HepG2 (cell line): ENCODE results near the gene HCRT. TPM values are rescaled to one million over a fixed set of nuclear protein-coding genes. Genes with fewer than 3 reads are reported as not detected.
A peak's percentile ranks its signal among the peaks of the same experiment; 100 is the strongest.

Experiments
- ATM ChIP-seq: fragments of 450-650 bp; IDR thresholded peaks from 2 replicates; pipeline ENCODE4 v1.7.1; 2017; ENCODE audit warnings: mild to moderate bottlenecking, borderline replicate concordance
- CEBPZ ChIP-seq: IDR thresholded peaks from 2 replicates; pipeline ENCODE4 v1.6.1; 2012; ENCODE audit warnings: low read length, improper control_type of control experiment
- GATAD2A ChIP-seq: IDR thresholded peaks from 2 replicates; pipeline ENCODE4 v1.6.1; 2016
- KLF9 ChIP-seq: IDR thresholded peaks from 2 replicates; pipeline ENCODE4 v1.6.1; 2016; ENCODE audit warnings: low read depth
- NFE2L2 ChIP-seq: fragments of 150-350 bp; IDR thresholded peaks from 2 replicates; pipeline ENCODE4 v1.6.1; 2014; ENCODE audit warnings: low read length
- NFIB ChIP-seq: sonication (generic); formaldehyde crosslinking; IDR thresholded peaks from 2 replicates; pipeline ENCODE4 v1.9.0; 2021; ENCODE audit warnings: missing genetic modification reagents, mild to moderate bottlenecking, borderline replicate concordance
- NONO ChIP-seq, 2 experiments: fragments of 450-650 bp in 1 of 2; sonication (generic) in 1 of 2; formaldehyde crosslinking in 1 of 2; IDR thresholded peaks in 1 of 2; conservative IDR thresholded peaks in 1 of 2; 2 replicates each; pipeline versions ENCODE4 v1.6.1 to v1.8.0; 2017 to 2022; ENCODE audit warnings: mild to moderate bottlenecking in 1 of 2, missing genetic modification reagents in 1 of 2, moderate library complexity in 1 of 2
- RFXAP ChIP-seq: sonication (generic); formaldehyde crosslinking; IDR thresholded peaks from 2 replicates; pipeline ENCODE4 v1.4.0; 2020; ENCODE audit warnings: missing genetic modification reagents, borderline replicate concordance
- SMAD1 ChIP-seq: sonication (generic); formaldehyde crosslinking; IDR thresholded peaks from 2 replicates; pipeline ENCODE4 v1.4.0; 2020; ENCODE audit warnings: missing genetic modification reagents, low read depth, mild to moderate bottlenecking, borderline replicate concordance
- ZBTB33 ChIP-seq: sonication (generic); formaldehyde crosslinking; IDR thresholded peaks from 2 replicates; pipeline ENCODE4 v1.4.0; 2020; ENCODE audit warnings: missing genetic modification reagents
- ZBTB42 ChIP-seq: sonication (generic); formaldehyde crosslinking; IDR thresholded peaks from 2 replicates; pipeline ENCODE4 v1.5.0; 2020; ENCODE audit warnings: mild to moderate bottlenecking, missing genetic modification reagents
- ZBTB8A ChIP-seq: sonication (generic); formaldehyde crosslinking; IDR thresholded peaks from 2 replicates; pipeline ENCODE4 v1.4.0; 2020; ENCODE audit warnings: mild to moderate bottlenecking, low read depth, missing genetic modification reagents, borderline replicate concordance
- ZNF225 ChIP-seq: sonication (generic); formaldehyde crosslinking; IDR thresholded peaks from 2 replicates; pipeline ENCODE4 v1.4.0; 2020; ENCODE audit warnings: mild to moderate bottlenecking, missing genetic modification reagents
- ZNF30 ChIP-seq: sonication (generic); formaldehyde crosslinking; IDR thresholded peaks from 2 replicates; pipeline ENCODE4 v1.5.0; 2020; ENCODE audit warnings: mild to moderate bottlenecking, missing genetic modification reagents
- ZNF446 ChIP-seq: sonication (generic); formaldehyde crosslinking; IDR thresholded peaks from 2 replicates; pipeline ENCODE4 v1.5.0; 2020; ENCODE audit warnings: mild to moderate bottlenecking, missing genetic modification reagents
- polyA plus RNA-seq, 8 experiments: library from polyadenylated mRNA; depleted of rRNA in 3 of 8; stranded (reverse) in 7 of 8; unstranded in 1 of 8; fragments of >200 nt; fragmentation: Illumina TruSeq in 4 of 8; extraction: Trizol in 4 of 8; gene quantifications; 2 replicates each; pipeline versions ENCODE4 v1.2.1 to v1.2.3, GENCODE V29; 2011 to 2016; ENCODE audit warnings: low read depth in 4 of 8, missing spikeins in 1 of 8, mixed read lengths in 1 of 8; ENCODE audit not compliant: insufficient read depth in 1 of 8
- total RNA-seq, 5 experiments: library from RNA; depleted of rRNA; stranded (reverse); fragments of >200 nt; fragmentation: Illumina TruSeq; extraction: Trizol; gene quantifications; 2 replicates each; pipeline ENCODE4 v1.2.3, GENCODE V29; 2016; ENCODE audit warnings: low read depth in 1 of 5
- TF ChIP-seq, protein P1 (sequence below): sonication (generic); formaldehyde crosslinking; IDR thresholded peaks from 2 replicates; pipeline ENCODE4 v1.4.0; 2020; ENCODE audit warnings: mild to moderate bottlenecking, low read depth, missing genetic modification reagents
- TF ChIP-seq, protein P2 (sequence below): IDR thresholded peaks from 2 replicates; pipeline ENCODE4 v1.6.1; 2012; ENCODE audit warnings: inconsistent platforms

HCRT gene
- total and polyA plus RNA-seq, 2 of the 13 experiments (the other 11 are each of a cell fraction or from before 2014, with no cell fraction given) = not detected

GRCh38 chr17:42183741-42184711, 1.2 kb downstream of the HCRT start (continued):
- TF ChIP-seq CEBPZ (no peak), ATM (no peak), ZNF225 (CRISPR knock-in tag) (peak; percentile 85; the same call in 1 of the 2 replicates), RFXAP (CRISPR knock-in tag) (peak; percentile 93), GATAD2A (CRISPR knock-in tag) (no peak; the same call in none of the 2 replicates), NFE2L2 (no peak), NFIB (CRISPR knock-in tag) (peak; percentile 94; the same call in 1 of the 2 replicates), ZNF30 (CRISPR knock-in tag) (peak; percentile 96), ZBTB42 (CRISPR knock-in tag) (peak; percentile 86; the same call in 1 of the 2 replicates), SMAD1 (CRISPR knock-in tag) (0 out of 2 replicates have a peak, but pooled peaks have one; percentile 59), ZBTB8A (CRISPR knock-in tag) (no peak), ZNF446 (CRISPR knock-in tag) (peak; percentile 92; the same call in 1 of the 2 replicates), ZBTB33 (CRISPR knock-in tag) (peak; percentile 7), NONO (IDR thresholded peaks at IDR 0.05) (no peak), NONO (CRISPR knock-in tag; conservative IDR thresholded peaks at IDR 0.05) (peak; percentile 33; the same call in 1 of the 2 replicates), KLF9 (CRISPR knock-in tag) (peak; percentile 42; the same call in 1 of the 2 replicates)
- TF ChIP-seq, protein P1, sequence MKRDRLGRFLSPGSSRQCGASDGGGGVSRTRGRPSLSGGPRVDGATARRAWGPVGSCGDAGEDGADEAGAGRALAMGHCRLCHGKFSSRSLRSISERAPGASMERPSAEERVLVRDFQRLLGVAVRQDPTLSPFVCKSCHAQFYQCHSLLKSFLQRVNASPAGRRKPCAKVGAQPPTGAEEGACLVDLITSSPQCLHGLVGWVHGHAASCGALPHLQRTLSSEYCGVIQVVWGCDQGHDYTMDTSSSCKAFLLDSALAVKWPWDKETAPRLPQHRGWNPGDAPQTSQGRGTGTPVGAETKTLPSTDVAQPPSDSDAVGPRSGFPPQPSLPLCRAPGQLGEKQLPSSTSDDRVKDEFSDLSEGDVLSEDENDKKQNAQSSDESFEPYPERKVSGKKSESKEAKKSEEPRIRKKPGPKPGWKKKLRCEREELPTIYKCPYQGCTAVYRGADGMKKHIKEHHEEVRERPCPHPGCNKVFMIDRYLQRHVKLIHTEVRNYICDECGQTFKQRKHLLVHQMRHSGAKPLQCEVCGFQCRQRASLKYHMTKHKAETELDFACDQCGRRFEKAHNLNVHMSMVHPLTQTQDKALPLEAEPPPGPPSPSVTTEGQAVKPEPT (CRISPR knock-in tag) = peak; percentile 94
- TF ChIP-seq, protein P2, sequence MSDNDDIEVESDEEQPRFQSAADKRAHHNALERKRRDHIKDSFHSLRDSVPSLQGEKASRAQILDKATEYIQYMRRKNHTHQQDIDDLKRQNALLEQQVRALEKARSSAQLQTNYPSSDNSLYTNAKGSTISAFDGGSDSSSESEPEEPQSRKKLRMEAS = peak; percentile 98
